Measurements from ENCODE around the gene TRAF6.

DNA sequence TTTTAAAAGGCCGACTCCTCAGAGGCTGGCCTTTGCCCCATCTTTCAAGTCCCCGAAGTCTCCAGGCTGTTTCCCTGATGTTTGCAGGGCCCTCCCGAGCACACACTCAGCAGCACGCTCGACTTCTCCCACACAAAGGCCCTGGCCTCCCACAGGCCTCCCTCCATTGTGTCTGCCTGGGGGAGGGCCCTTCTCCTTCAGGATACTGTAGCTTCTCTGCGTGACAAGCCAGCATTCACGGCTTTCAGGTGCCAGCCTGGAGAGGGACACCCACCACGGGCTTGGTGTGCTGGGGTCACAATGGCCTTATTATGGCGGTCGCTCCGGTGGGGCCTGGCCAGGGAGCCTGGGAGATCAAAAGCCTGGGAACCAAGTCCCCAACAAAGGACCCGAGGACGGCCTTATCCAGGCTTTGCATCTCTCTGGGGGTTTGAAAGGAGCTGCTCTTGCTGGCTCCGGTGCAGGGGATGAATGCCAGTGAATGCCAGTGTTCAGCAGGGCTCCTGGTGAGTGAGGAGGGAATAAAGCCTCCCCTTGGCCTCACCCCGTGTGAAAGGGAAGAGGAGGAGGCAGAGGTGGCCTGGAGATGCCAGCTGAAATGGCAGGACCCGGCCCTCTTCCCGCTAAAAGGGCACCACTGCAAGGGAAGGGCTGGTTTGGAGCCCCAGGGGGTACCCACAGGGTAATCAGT, 55.0 kb downstream of the TRAF6 start:
- no peak for TF ChIP-seq POLR2A (IDR thresholded peaks at IDR 0.05; ENCODE audit: low read length)
- no peak for TF ChIP-seq GATA1 (IDR thresholded peaks at IDR 0.05; ENCODE audit: low read depth, low read length)

All from erythroblast (primary cell).